ENCODE data around the gene PALLD. TPM values are rescaled to one million over a fixed set of nuclear protein-coding genes. Genes with fewer than 3 reads are reported as not detected.
A peak's percentile ranks its signal among the peaks of the same experiment; 100 is the strongest.

PALLD gene
- total and polyA plus RNA-seq, 2 of the 13 experiments (the other 11 are each of a cell fraction or from before 2014, with no cell fraction given): 0.50 to 1.5 TPM

- TF ChIP-seq ZBTB39 (CRISPR knock-in tag; IDR thresholded peaks at IDR 0.05) (no peak), SP2 (CRISPR knock-in tag; IDR thresholded peaks at IDR 0.05) (no peak), MAFK (conservative IDR thresholded peaks at IDR 0.05 in 1 of 2, IDR thresholded peaks at IDR 0.05 in 1 of 2; ENCODE audit: low read length in 2 of 2) (no peak), ZNF652 (CRISPR knock-in tag; IDR thresholded peaks at IDR 0.05; ENCODE audit: borderline replicate concordance, low read depth) (no peak), HNRNPL (IDR thresholded peaks at IDR 0.05; ENCODE audit: low read depth, low read length) (0 out of 2 replicates have a peak, but pooled peaks have one; percentile 27)
These were observed 182.5 kb downstream of the PALLD start (continued) for GRCh38 chr4:168679397-168679796.

- no peaks in the 10 kb centered on the region for H4K20me1 ChIP-seq (ENCODE audit: insufficient read depth, low read length)
- no peak overlapping the region for H2AFZ ChIP-seq (ENCODE audit: low read length)
- intact Hi-C loops (cut with micrococcal nuclease; ENCODE audit: unreplicated experiment) (no loop called here), in situ Hi-C loops (cut with HindIII; ENCODE audit: extremely low pct_ligation_motif_present, low pct_unique_long_range_greater_than_20kb) (no loop called here)
- no peak overlapping the region for H3K4me3 ChIP-seq (replicated peaks in 1 of 3; ENCODE audit: insufficient read depth in 1 of 3, low read depth in 2 of 3, low read length in 3 of 3)
- no peaks in the 10 kb centered on the region for H3K36me3 ChIP-seq (replicated peaks in 1 of 2; ENCODE audit: control insufficient read depth in 1 of 2, insufficient read depth in 2 of 2, low read length in 2 of 2)
- BruUV-seq (replicated peaks): no TSS peak
- H3K27me3 ChIP-seq (ENCODE audit: control insufficient read depth in 1 of 2, insufficient read depth in 2 of 2, low read length in 2 of 2): no peaks in the 10 kb centered on the region
- H3K4me1 ChIP-seq (ENCODE audit: insufficient read depth, low read length): peaks cover 28% of the 10 kb centered on the region
- ChIA-PET POLR2A (no interaction called here), CTCF (ENCODE audit: low intra/inter-chr PET ratio, low total read pairs) (no interaction called here)
- WGBS (ENCODE audit: low lambda C conversion rate): 48% methylated on average over 4 of the region's 4 CpGs
- H3K9me3 ChIP-seq (ENCODE audit: low read length): no peaks in the 10 kb centered on the region
- peak; percentile 83 for ATAC-seq
- no peak overlapping the region for H3K4me2 ChIP-seq (ENCODE audit: low read depth, low read length)
- H3K9ac ChIP-seq (ENCODE audit: insufficient read depth, low read depth, low read length): no peak overlapping the region
- H3K27ac ChIP-seq (ENCODE audit: extremely low read length, insufficient read depth, low read length): no peak overlapping the region
- FAIRE-seq: no peak
- peak; percentile 58 for DNase-seq (ENCODE audit: low spot score)
- H3K79me2 ChIP-seq (ENCODE audit: insufficient read depth, low read length): no peaks in the 10 kb centered on the region
- TF ChIP-seq IRF9 (CRISPR knock-in tag; IDR thresholded peaks at IDR 0.05; ENCODE audit: borderline replicate concordance): no peak
- TF ChIP-seq ZNF3 (CRISPR knock-in tag; IDR thresholded peaks at IDR 0.05): no peak
- TF ChIP-seq ZNF790 (CRISPR knock-in tag; IDR thresholded peaks at IDR 0.05; ENCODE audit: borderline replicate concordance): no peak
- TF ChIP-seq SMYD3 (CRISPR knock-in tag; IDR thresholded peaks at IDR 0.05): no peak
- TF ChIP-seq RARA (CRISPR knock-in tag; IDR thresholded peaks at IDR 0.05): 0 out of 2 replicates have a peak, but pooled peaks have one; percentile 15
- no peak for TF ChIP-seq ZSCAN22 (CRISPR knock-in tag; IDR thresholded peaks at IDR 0.05)
- TF ChIP-seq BCL6 (CRISPR knock-in tag; IDR thresholded peaks at IDR 0.05): peak; percentile 66
- TF ChIP-seq ZNF253 (CRISPR knock-in tag; IDR thresholded peaks at IDR 0.05; ENCODE audit: borderline replicate concordance): no peak
- peak; percentile 59; the same call in 1 of the 2 replicates for TF ChIP-seq ARID5B (CRISPR knock-in tag; IDR thresholded peaks at IDR 0.05)
- TF ChIP-seq ZNF816 (CRISPR knock-in tag; IDR thresholded peaks at IDR 0.05; ENCODE audit: borderline replicate concordance): no peak
- TF ChIP-seq RBFOX2 (IDR thresholded peaks at IDR 0.05; ENCODE audit: low read depth, low read length): no peak
- TF ChIP-seq ZNF605 (CRISPR knock-in tag; IDR thresholded peaks at IDR 0.05): no peak
These were observed 183.0 kb downstream of the PALLD start for GRCh38 chr4:168679819-168680218.
